ENCODE data around the gene BCAS4. TPM values are rescaled to one million over a fixed set of nuclear protein-coding genes. Genes with fewer than 3 reads are reported as not detected.
"Not testable (repeated sequence)": the region's sequence is repeated elsewhere in the genome, so short reads cannot be mapped to it uniquely, and the experiment has no call there.

Gene BCAS4
- total RNA-seq, 1 experiment from 2014 or later = 25.8 TPM

GRCh38 chr20:50879649-50880550 lies 85.0 kb downstream of the BCAS4 start:
- DNase-seq (ENCODE audit: low spot score) (no peak), ATAC-seq (no peak)
- H3K4me1 Mint-ChIP-seq = peaks cover 12% of the 10 kb centered on the region
- ChIA-PET POLR2A (interaction anchor here (0.9 kb wide), 1 partner anchor 9 kb away, joined by 3 read pairs; no protein-coding TSS in a partner anchor), CTCF (interaction anchor here (1.0 kb wide), 3 partner anchors 61 to 89 kb away, joined by 3 to 4 read pairs (median 4); no protein-coding TSS in a partner anchor)
- H3K4me3 Mint-ChIP-seq = no peak overlapping the region
- no peaks in the 10 kb centered on the region for H3K27me3 Mint-ChIP-seq (ENCODE audit: low read depth)
- no peaks in the 10 kb centered on the region for H3K9me3 Mint-ChIP-seq
- TF ChIP-seq ELF4 (CRISPR knock-in tag; IDR thresholded peaks at IDR 0.05; ENCODE audit: low read depth) = no peak
- no peak for TF ChIP-seq CDX4 (CRISPR knock-in tag; IDR thresholded peaks at IDR 0.05; ENCODE audit: borderline replicate concordance)
- no peak for TF ChIP-seq E2F4 (CRISPR knock-in tag; IDR thresholded peaks at IDR 0.05; ENCODE audit: borderline replicate concordance, low read depth)
- H3K36me3 Mint-ChIP-seq = peaks cover 15% of the 10 kb centered on the region
- H3K27ac Mint-ChIP-seq = peak overlapping the region; percentile 70

- ChIA-PET POLR2A (interaction anchor here (1.3 kb wide), 1 partner anchor 11 kb away, joined by 3 read pairs; no protein-coding TSS in a partner anchor), CTCF (interaction anchor here (2.0 to 6.1 kb wide), 2 partner anchors 63 to 87 kb away, joined by 6 to 31 read pairs; partner anchors contain the start of gene BCAS4)
- H3K4me1 Mint-ChIP-seq; DNase-seq (ENCODE audit: low spot score); H3K9me3 Mint-ChIP-seq; H3K27me3 Mint-ChIP-seq (ENCODE audit: low read depth); ATAC-seq; H3K4me3 Mint-ChIP-seq; H3K27ac Mint-ChIP-seq; H3K36me3 Mint-ChIP-seq: not testable (repeated sequence)
These were observed 87.0 kb downstream of the BCAS4 start for GRCh38 chr20:50881759-50882424.

- DNase-seq (ENCODE audit: low spot score) (no peak), ATAC-seq (no peak)
- ChIA-PET POLR2A (interaction anchor here (1.3 kb wide), 1 partner anchor 13 kb away, joined by 4 read pairs; no protein-coding TSS in a partner anchor), CTCF (interaction anchor here (1.6 to 6.1 kb wide), 3 partner anchors 65 to 93 kb away, joined by 3 to 31 read pairs (median 6); partner anchors contain the start of gene BCAS4)
- Mint-ChIP-seq H3K36me3 (peaks cover 8% of the 10 kb centered on the region), H3K27ac (no peak overlapping the region), H3K9me3 (no peaks in the 10 kb centered on the region), H3K27me3 (ENCODE audit: low read depth) (no peaks in the 10 kb centered on the region), H3K4me3 (no peak overlapping the region), H3K4me1 (peaks cover 2% of the 10 kb centered on the region; the same call in 1 of the 2 replicates)
- TF ChIP-seq ATF3 (CRISPR knock-in tag; conservative IDR thresholded peaks at IDR 0.05) (no peak), GRHL2 (CRISPR knock-in tag; IDR thresholded peaks at IDR 0.05; ENCODE audit: insufficient replicate concordance, severe bottlenecking) (no peak), FOXK1 (CRISPR knock-in tag; IDR thresholded peaks at IDR 0.05) (no peak), CREM (CRISPR knock-in tag; IDR thresholded peaks at IDR 0.05) (no peak), TEAD4 (CRISPR knock-in tag; IDR thresholded peaks at IDR 0.05) (no peak), CREB1 (CRISPR knock-in tag; IDR thresholded peaks at IDR 0.05) (no peak), ZNF232 (CRISPR knock-in tag; IDR thresholded peaks at IDR 0.05) (no peak), ATF1 (CRISPR knock-in tag; IDR thresholded peaks at IDR 0.05) (no peak), HMGA2 (CRISPR knock-in tag; IDR thresholded peaks at IDR 0.05) (no peak), SMAD3 (CRISPR knock-in tag; IDR thresholded peaks at IDR 0.05; ENCODE audit: borderline replicate concordance) (no peak), NR3C1 (CRISPR knock-in tag; conservative IDR thresholded peaks at IDR 0.05; ENCODE audit: low read depth) (no peak), OVOL2 (CRISPR knock-in tag; IDR thresholded peaks at IDR 0.05; ENCODE audit: borderline replicate concordance) (no peak), ZBTB21 (CRISPR knock-in tag; IDR thresholded peaks at IDR 0.05; ENCODE audit: borderline replicate concordance) (no peak), ERG (CRISPR knock-in tag; IDR thresholded peaks at IDR 0.05) (no peak)
These were observed 89.0 kb downstream of the BCAS4 start for GRCh38 chr20:50883856-50884255.
